Measurements from ENCODE around the gene MFRP. TPM values are rescaled to one million over a fixed set of nuclear protein-coding genes. Genes with fewer than 3 reads are reported as not detected.

MFRP gene
- total RNA-seq, 5 donors from 2014 or later (not counting 1 experiment from before 2014, with no cell fraction given) = not detected

GRCh38 chr11:119310682-119311052 is 35.8 kb downstream of the MFRP start:
- Histone ChIP-seq H3K9me3 (no peaks in the 10 kb centered on the region), H3K4me3 (ENCODE audit: control insufficient read depth in 1 of 2, extremely low read depth in 1 of 2, low read length in 1 of 2) (no peak overlapping the region), H3K36me3 (ENCODE audit: control insufficient read depth in 2 of 2, extremely low read depth in 1 of 2, insufficient read depth in 1 of 2, low read length in 1 of 2) (peaks cover 4 to 7% of the 10 kb centered on the region in 2 donors), H3K27me3 (replicated peaks in 1 of 2; ENCODE audit: control insufficient read depth in 2 of 2, extremely low read depth in 1 of 2, insufficient read depth in 2 of 2, low read length in 1 of 2) (peaks cover 0 to 26% of the 10 kb centered on the region in 2 experiments), H3K4me1 (ENCODE audit: control insufficient read depth in 1 of 2, extremely low read depth in 1 of 2, insufficient read depth in 2 of 2, low read length in 2 of 2) (peaks cover 29 to 33% of the 10 kb centered on the region in 2 experiments), H3K27ac (ENCODE audit: low read length) (no peak overlapping the region)
- ATAC-seq (replicated peaks in 1 of 4) = no peak
- Mint-ChIP-seq H3K27me3 (peaks cover 0 to 16% of the 10 kb centered on the region in 2 donors), H3K4me3 (no peak overlapping the region), H3K27ac (no peak overlapping the region), H3K36me3 (no peaks in the 10 kb centered on the region), H3K9me3 (no peaks in the 10 kb centered on the region), H3K4me1 (peaks cover 29 to 34% (median 30%) of the 10 kb centered on the region in 3 donors)
- POLR2A ChIA-PET = no interaction called here
- 90% methylated on average over 18 of the region's 20 CpGs for WGBS (ENCODE audit: insufficient coverage)
- DNase-seq = no peak
- CTCF ChIA-PET = interaction anchor here in 1 of 2 donors (1.2 kb wide), 1 partner anchor 12 kb away, joined by 3 read pairs; no protein-coding TSS in a partner anchor

GRCh38 chr11:119309953-119310681 is 36.4 kb downstream of the MFRP start:
- Mint-ChIP-seq H3K4me1 (peaks cover 30 to 34% (median 31%) of the 10 kb centered on the region in 3 donors), H3K4me3 (no peak overlapping the region), H3K27me3 (peaks cover 0 to 11% of the 10 kb centered on the region in 2 donors), H3K36me3 (no peaks in the 10 kb centered on the region), H3K27ac (no peak overlapping the region), H3K9me3 (no peaks in the 10 kb centered on the region)
- POLR2A ChIA-PET = no interaction called here
- no peak for ATAC-seq (replicated peaks in 1 of 4)
- peaks cover 4 to 7% of the 10 kb centered on the region in 2 donors for H3K36me3 ChIP-seq (ENCODE audit: control insufficient read depth in 2 of 2, extremely low read depth in 1 of 2, insufficient read depth in 1 of 2, low read length in 1 of 2)
- 94% methylated on average over 15 of the region's 17 CpGs for WGBS (ENCODE audit: insufficient coverage)
- H3K4me3 ChIP-seq (ENCODE audit: control insufficient read depth in 1 of 2, extremely low read depth in 1 of 2, low read length in 1 of 2) = no peak overlapping the region
- H3K9me3 ChIP-seq = no peaks in the 10 kb centered on the region
- CTCF ChIA-PET = no interaction called here
- peaks cover 0 to 20% of the 10 kb centered on the region in 2 experiments for H3K27me3 ChIP-seq (replicated peaks in 1 of 2; ENCODE audit: control insufficient read depth in 2 of 2, extremely low read depth in 1 of 2, insufficient read depth in 2 of 2, low read length in 1 of 2)
- no peak for DNase-seq
- peaks cover 30 to 31% of the 10 kb centered on the region in 2 experiments for H3K4me1 ChIP-seq (ENCODE audit: control insufficient read depth in 1 of 2, extremely low read depth in 1 of 2, insufficient read depth in 2 of 2, low read length in 2 of 2)
- no peak overlapping the region for H3K27ac ChIP-seq (ENCODE audit: low read length)

GRCh38 chr11:119309411-119309810 is 37.1 kb downstream of the MFRP start:
- H3K4me1 ChIP-seq (ENCODE audit: control insufficient read depth in 1 of 2, extremely low read depth in 1 of 2, insufficient read depth in 2 of 2, low read length in 2 of 2) = peaks cover 29 to 30% of the 10 kb centered on the region in 2 experiments
- H3K36me3 ChIP-seq (ENCODE audit: control insufficient read depth in 2 of 2, extremely low read depth in 1 of 2, insufficient read depth in 1 of 2, low read length in 1 of 2) = peaks cover 4 to 7% of the 10 kb centered on the region in 2 donors
- no peaks in the 10 kb centered on the region for H3K9me3 ChIP-seq
- Mint-ChIP-seq H3K4me1 (peaks cover 30 to 33% (median 31%) of the 10 kb centered on the region in 3 donors), H3K27me3 (peaks cover 0 to 4% of the 10 kb centered on the region in 2 donors), H3K4me3 (no peak overlapping the region), H3K9me3 (no peaks in the 10 kb centered on the region), H3K36me3 (no peaks in the 10 kb centered on the region), H3K27ac (no peak overlapping the region)
- ATAC-seq (replicated peaks in 1 of 4) (no peak), DNase-seq (no peak)
- POLR2A ChIA-PET = no interaction called here
- no peak overlapping the region for H3K27ac ChIP-seq (ENCODE audit: low read length)
- H3K27me3 ChIP-seq (replicated peaks in 1 of 2; ENCODE audit: control insufficient read depth in 2 of 2, extremely low read depth in 1 of 2, insufficient read depth in 2 of 2, low read length in 1 of 2) = peaks cover 0 to 13% of the 10 kb centered on the region in 2 experiments
- H3K4me3 ChIP-seq (ENCODE audit: control insufficient read depth in 1 of 2, extremely low read depth in 1 of 2, low read length in 1 of 2) = no peak overlapping the region
- 96% methylated on average over 10 of the region's 11 CpGs for WGBS (ENCODE audit: insufficient coverage)
- CTCF ChIA-PET = no interaction called here

- Mint-ChIP-seq H3K9me3 (no peaks in the 10 kb centered on the region), H3K27ac (no peak overlapping the region), H3K4me3 (no peak overlapping the region), H3K36me3 (peaks cover 12% of the 10 kb centered on the region), H3K4me1 (peaks cover 30 to 33% (median 32%) of the 10 kb centered on the region in 3 donors), H3K27me3 (no peaks in the 10 kb centered on the region)
- no peak for ATAC-seq (replicated peaks in 1 of 4)
- Histone ChIP-seq H3K4me3 (ENCODE audit: control insufficient read depth in 1 of 2, extremely low read depth in 1 of 2, low read length in 1 of 2) (no peak overlapping the region), H3K4me1 (ENCODE audit: control insufficient read depth in 1 of 2, extremely low read depth in 1 of 2, insufficient read depth in 2 of 2, low read length in 2 of 2) (peaks cover 27 to 30% of the 10 kb centered on the region in 2 experiments), H3K27ac (ENCODE audit: low read length) (no peak overlapping the region), H3K36me3 (ENCODE audit: control insufficient read depth in 2 of 2, extremely low read depth in 1 of 2, insufficient read depth in 1 of 2, low read length in 1 of 2) (peaks cover 9 to 19% of the 10 kb centered on the region in 2 donors), H3K9me3 (no peaks in the 10 kb centered on the region), H3K27me3 (replicated peaks in 1 of 2; ENCODE audit: control insufficient read depth in 2 of 2, extremely low read depth in 1 of 2, insufficient read depth in 2 of 2, low read length in 1 of 2) (peaks cover 0 to 9% of the 10 kb centered on the region in 2 experiments)
- ChIA-PET POLR2A (interaction anchor here in 1 of 2 donors (0.6 to 0.7 kb wide), 2 partner anchors 16 to 41 kb away, joined by 4 to 5 read pairs; no protein-coding TSS in a partner anchor), CTCF (interaction anchor here (0.7 to 1.1 kb wide), 4 partner anchors 11 to 30 kb away, joined by 3 read pairs; no protein-coding TSS in a partner anchor)
- WGBS (ENCODE audit: insufficient coverage) = 98% methylated on average over 5 of the region's 5 CpGs
- no peak for DNase-seq
These were observed 38.5 kb downstream of the MFRP start for GRCh38 chr11:119307974-119308373.

DNA sequence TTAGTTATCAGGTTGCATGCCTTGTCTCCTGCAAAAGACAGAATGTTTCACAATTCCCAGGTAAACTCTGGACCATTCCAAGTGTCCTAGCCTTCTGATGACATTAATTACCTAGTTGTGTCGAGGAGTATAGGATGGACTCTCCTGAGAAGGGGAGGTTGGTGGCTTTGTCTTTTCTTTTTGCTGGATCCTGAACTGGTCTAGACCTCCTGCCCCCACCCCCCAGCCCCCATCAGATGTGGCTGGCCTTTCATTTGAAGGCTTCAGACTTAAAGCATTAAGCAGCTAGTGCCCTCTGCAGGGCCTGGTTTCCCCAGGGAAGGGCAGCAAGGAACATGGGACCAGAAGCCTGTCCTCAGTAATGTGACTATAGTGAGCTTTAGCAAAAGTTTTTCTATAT is 39.3 kb downstream of the MFRP start:
- ATAC-seq (replicated peaks in 1 of 4) = no peak
- CTCF ChIA-PET = interaction anchor here in 1 of 2 donors (1.0 to 2.0 kb wide), 3 partner anchors 8 to 101 kb away, joined by 3 to 6 read pairs (median 4); partner anchors contain the start of gene CBL
- H3K36me3 ChIP-seq (ENCODE audit: control insufficient read depth in 2 of 2, extremely low read depth in 1 of 2, insufficient read depth in 1 of 2, low read length in 1 of 2) = peaks cover 9 to 26% of the 10 kb centered on the region in 2 donors

DNA sequence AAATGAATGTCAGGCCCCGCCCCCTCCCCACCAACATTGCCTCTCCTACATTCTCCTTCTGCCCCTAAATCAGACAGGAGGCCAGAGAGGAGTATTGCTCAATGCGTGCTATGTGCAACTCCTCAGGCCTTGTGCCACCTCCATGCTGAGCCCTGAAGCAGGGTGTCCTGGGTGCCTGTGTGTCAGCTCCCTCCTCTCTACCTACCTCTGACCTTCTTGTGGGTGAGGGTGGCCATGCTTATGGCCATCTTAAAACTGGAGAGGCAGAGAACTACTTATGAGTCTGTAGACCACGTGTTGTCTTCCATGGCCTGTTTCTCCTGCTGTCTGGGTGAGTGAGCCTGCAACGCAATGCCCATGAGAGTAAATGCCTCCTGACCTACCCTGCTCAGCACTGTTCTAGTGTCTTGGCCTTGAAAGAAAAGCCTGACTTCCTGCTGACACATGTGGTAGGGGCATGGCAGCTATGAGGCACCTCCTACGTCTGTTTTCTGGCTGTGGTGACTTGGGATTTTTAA is 40.1 kb downstream of the MFRP start:
- Mint-ChIP-seq H3K4me1 (peaks cover 30 to 33% (median 32%) of the 10 kb centered on the region in 3 donors), H3K27ac (peak overlapping the region; percentile 92 to 95), H3K27me3 (no peaks in the 10 kb centered on the region), H3K9me3 (no peaks in the 10 kb centered on the region), H3K4me3 (peak overlapping the region; percentile 10 to 79 (median 44)), H3K36me3 (peaks cover 25% of the 10 kb centered on the region)
- ATAC-seq (replicated peaks in 1 of 4) (peak; percentile 89 to 97 (median 92)), DNase-seq (peak in 32 of 35 experiments; percentile 27 to 86 (median 61))
- Histone ChIP-seq H3K9me3 (no peaks in the 10 kb centered on the region), H3K4me3 (ENCODE audit: control insufficient read depth in 1 of 2, extremely low read depth in 1 of 2, low read length in 1 of 2) (peak overlapping the region in 1 of 2 donors; percentile 33), H3K4me1 (ENCODE audit: control insufficient read depth in 1 of 2, extremely low read depth in 1 of 2, insufficient read depth in 2 of 2, low read length in 2 of 2) (peaks cover 27 to 30% of the 10 kb centered on the region in 2 experiments), H3K27ac (ENCODE audit: low read length) (peak overlapping the region; percentile 71), H3K36me3 (ENCODE audit: control insufficient read depth in 2 of 2, extremely low read depth in 1 of 2, insufficient read depth in 1 of 2, low read length in 1 of 2) (peaks cover 9 to 34% of the 10 kb centered on the region in 2 donors), H3K27me3 (replicated peaks in 1 of 2; ENCODE audit: control insufficient read depth in 2 of 2, extremely low read depth in 1 of 2, insufficient read depth in 2 of 2, low read length in 1 of 2) (no peaks in the 10 kb centered on the region)
- ChIA-PET POLR2A (interaction anchor here (0.6 to 1.0 kb wide), 4 partner anchors 10 to 32 kb away, joined by 3 to 5 read pairs (median 4); partner anchors contain the start of gene MCAM (in 1 of the 2)), CTCF (interaction anchor here (0.6 to 2.0 kb wide), 6 partner anchors 9 to 1880 kb away, joined by 3 to 10 read pairs (median 6); partner anchors contain the start of gene CBL (in 1 of the 2))
- WGBS (ENCODE audit: insufficient coverage) = 60% methylated on average over 2 of the region's 5 CpGs

More for the DNA sequence above, 39.3 kb downstream of the MFRP start:
- no peak for DNase-seq
- H3K27me3 Mint-ChIP-seq = no peaks in the 10 kb centered on the region
- H3K4me3 Mint-ChIP-seq = no peak overlapping the region
- H3K4me1 ChIP-seq (ENCODE audit: control insufficient read depth in 1 of 2, extremely low read depth in 1 of 2, insufficient read depth in 2 of 2, low read length in 2 of 2) = peaks cover 27 to 30% of the 10 kb centered on the region in 2 experiments
- H3K9me3 ChIP-seq = no peaks in the 10 kb centered on the region
- POLR2A ChIA-PET = interaction anchor here (0.5 to 1.0 kb wide), 6 partner anchors 10 to 141 kb away, joined by 3 to 8 read pairs (median 4); no protein-coding TSS in a partner anchor
- peak overlapping the region; percentile 20 for H3K27ac ChIP-seq (ENCODE audit: low read length)
- peaks cover 19% of the 10 kb centered on the region for H3K36me3 Mint-ChIP-seq
- H3K4me3 ChIP-seq (ENCODE audit: control insufficient read depth in 1 of 2, extremely low read depth in 1 of 2, low read length in 1 of 2) = no peak overlapping the region
- peaks cover 0 to 3% of the 10 kb centered on the region in 2 experiments for H3K27me3 ChIP-seq (replicated peaks in 1 of 2; ENCODE audit: control insufficient read depth in 2 of 2, extremely low read depth in 1 of 2, insufficient read depth in 2 of 2, low read length in 1 of 2)
- H3K9me3 Mint-ChIP-seq = no peaks in the 10 kb centered on the region
- peak overlapping the region; percentile 92 to 95 for H3K27ac Mint-ChIP-seq
- H3K4me1 Mint-ChIP-seq = peaks cover 30 to 33% (median 32%) of the 10 kb centered on the region in 3 donors
- WGBS (ENCODE audit: insufficient coverage) = no CpG with 5 or more reads among the region's 1 CpG
